Measurements from ENCODE around the gene OR1J1. TPM values are rescaled to one million over a fixed set of nuclear protein-coding genes. Genes with fewer than 3 reads are reported as not detected.

The OR1J1 gene, protein sequence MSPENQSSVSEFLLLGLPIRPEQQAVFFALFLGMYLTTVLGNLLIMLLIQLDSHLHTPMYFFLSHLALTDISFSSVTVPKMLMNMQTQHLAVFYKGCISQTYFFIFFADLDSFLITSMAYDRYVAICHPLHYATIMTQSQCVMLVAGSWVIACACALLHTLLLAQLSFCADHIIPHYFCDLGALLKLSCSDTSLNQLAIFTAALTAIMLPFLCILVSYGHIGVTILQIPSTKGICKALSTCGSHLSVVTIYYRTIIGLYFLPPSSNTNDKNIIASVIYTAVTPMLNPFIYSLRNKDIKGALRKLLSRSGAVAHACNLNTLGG
- not detected for total RNA-seq
- long read RNA-seq = 0 reads

DNA sequence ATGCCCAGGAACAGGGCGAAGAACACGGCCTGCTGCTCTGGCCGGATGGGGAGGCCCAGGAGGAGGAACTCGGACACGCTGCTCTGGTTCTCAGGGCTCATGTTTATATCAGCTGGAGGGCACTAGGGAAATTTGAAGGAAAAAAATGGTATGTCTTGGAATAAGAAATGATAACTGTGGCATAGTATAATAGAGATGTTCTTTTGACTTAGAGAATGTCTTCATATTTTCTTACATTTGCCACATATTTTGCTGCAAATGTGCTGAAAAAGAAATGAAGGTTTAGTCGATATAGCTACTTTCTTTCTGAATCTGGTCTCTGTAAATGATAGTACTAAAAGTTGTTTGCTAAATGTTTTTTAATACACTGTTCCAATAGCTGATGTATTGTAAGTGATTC lies at the start of gene OR1J1:
Gene OR1J1, minus strand, starts transcription at position 101 of the 400 bp plus-strand sequence. Its CDS starts 0 bp downstream, at position 101.
- no peak for DNase-seq (ENCODE audit: low spot score)
- intact Hi-C loops (cut with DNase I) = no loop called here

DNA sequence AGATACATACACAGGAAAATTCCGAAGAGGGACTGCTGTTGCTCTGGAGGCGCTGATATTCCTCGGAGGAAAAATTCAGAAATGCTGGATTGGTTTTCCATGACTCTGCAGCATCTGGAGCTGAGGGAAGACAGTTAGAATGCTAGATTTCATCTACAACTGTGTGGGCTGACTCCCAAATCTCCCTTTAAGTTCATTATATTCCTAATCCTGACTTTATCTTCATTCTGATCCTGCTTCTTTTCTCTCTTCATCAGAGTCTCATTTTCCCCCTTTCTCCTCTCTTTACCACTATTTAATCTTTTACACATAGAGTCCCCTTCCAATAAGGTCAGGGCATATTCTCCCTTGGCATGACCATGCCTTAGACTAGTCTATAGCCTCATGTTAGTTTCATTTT lies 49.5 kb upstream of the OR1J1 start, which contains the start of gene OR1N1:
Gene OR1N1, minus strand, starts transcription at position 101 of the 400 bp plus-strand sequence. Its CDS starts 0 bp downstream, at position 101.
- DNase-seq (ENCODE audit: low spot score) = no peak

DNA sequence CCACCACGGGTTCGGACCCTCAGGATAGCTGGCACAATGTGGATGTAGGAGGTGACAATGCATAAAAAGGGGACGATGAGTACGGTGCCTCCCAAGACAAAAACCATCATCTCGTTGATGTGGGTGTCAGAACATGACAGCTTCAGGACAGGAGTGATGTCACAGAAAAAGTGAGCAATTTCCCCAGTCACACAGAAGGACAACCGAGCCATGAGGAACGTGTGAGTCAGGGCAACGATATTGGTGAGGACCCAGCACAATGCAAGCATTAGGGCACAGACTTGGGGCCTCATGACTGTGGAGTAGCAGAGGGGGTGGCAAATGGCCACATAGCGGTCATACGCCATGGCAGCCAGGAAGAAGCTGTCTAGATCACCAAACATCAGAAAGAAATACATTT lies 48.9 kb upstream of the OR1J1 start:
- DNase-seq (ENCODE audit: low spot score) = no peak
- intact Hi-C loops (cut with DNase I) = no loop called here

More for the DNA sequence above, 49.5 kb upstream of the OR1J1 start, which contains the start of gene OR1N1:
- intact Hi-C loops (cut with DNase I) = no loop called here

DNA sequence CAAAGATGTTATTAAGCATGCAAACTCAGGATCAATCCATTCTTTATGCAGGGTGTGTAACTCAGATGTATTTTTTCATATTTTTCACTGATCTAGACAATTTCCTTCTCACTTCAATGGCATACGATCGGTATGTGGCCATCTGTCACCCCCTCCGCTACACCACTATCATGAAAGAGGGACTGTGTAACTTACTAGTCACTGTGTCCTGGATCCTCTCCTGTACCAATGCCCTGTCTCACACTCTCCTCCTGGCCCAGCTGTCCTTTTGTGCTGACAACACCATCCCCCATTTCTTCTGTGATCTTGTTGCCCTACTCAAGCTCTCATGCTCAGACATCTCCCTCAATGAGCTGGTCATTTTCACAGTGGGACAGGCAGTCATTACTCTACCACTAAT lies 41.6 kb upstream of the OR1J1 start:
- intact Hi-C loops (cut with DNase I) = no loop called here
- no peak for DNase-seq (ENCODE audit: low spot score)

DNA sequence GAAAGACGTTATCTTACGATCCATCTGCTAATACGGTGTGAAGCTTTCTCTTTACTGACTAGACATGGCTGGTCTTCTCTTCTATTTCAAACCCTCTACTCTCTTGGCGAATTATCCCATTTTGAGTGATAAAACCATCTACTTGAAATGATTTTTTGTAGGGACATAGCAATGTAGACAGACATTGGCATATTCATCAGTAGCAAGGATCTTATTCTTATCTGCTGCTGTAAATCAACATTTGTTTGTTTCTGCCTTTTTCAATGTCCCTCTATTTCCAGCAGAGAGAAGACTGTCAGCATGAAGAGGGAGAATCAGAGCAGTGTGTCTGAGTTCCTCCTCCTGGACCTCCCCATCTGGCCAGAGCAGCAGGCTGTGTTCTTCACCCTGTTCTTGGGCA lies 41.1 kb upstream of the OR1J1 start, which contains the start of gene OR1J4:
Gene OR1J4, plus strand, starts transcription at position 301 of the 400 bp plus-strand sequence. Its CDS starts 0 bp downstream, at position 301.
- intact Hi-C loops (cut with DNase I) = no loop called here

DNA sequence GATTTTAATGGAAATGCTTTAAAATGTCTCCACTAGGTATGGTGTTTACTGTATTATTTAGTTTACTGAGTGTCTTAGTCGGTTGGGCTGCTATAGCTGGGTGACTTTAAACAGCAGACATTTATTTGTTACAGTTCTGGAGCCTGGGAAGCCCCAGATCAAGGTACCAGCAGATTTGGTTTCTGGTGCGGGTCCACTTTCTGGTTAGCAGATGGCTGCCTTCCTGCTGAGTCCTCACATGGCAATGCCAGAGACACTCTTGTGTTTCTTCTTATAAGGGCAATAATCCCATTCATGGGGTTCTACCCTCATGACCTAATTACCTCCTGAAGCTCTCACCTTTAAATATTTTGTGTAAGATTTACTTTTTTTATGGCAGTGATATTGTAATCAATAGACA lies 40.5 kb upstream of the OR1J1 start:
- DNase-seq (ENCODE audit: low spot score) = no peak
- intact Hi-C loops (cut with DNase I) = no loop called here

More for the DNA sequence above, 41.1 kb upstream of the OR1J1 start, which contains the start of gene OR1J4:
- DNase-seq (ENCODE audit: low spot score) = no peak

DNA sequence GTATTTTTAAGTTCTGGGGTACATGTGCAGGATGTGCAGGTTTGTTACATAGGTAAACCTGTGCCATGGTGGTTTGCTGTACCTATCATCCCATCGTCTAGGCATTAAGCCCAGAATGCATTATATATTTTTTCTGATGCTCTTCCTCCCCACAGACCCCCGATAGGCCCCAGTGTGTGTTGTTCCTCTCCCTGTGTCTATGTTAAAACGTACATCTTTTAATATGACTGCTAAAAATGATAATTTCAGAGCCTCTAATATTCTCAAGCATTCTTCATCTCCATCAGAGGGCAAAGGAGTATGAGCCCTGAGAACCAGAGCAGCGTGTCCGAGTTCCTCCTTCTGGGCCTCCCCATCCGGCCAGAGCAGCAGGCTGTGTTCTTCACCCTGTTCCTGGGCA lies 32.8 kb upstream of the OR1J1 start, which contains the start of gene OR1J2:
Gene OR1J2, plus strand, starts transcription at position 301 of the 400 bp plus-strand sequence. Its CDS starts 0 bp downstream, at position 301.
- no peak for DNase-seq (ENCODE audit: low spot score)
- intact Hi-C loops (cut with DNase I) = no loop called here

DNA sequence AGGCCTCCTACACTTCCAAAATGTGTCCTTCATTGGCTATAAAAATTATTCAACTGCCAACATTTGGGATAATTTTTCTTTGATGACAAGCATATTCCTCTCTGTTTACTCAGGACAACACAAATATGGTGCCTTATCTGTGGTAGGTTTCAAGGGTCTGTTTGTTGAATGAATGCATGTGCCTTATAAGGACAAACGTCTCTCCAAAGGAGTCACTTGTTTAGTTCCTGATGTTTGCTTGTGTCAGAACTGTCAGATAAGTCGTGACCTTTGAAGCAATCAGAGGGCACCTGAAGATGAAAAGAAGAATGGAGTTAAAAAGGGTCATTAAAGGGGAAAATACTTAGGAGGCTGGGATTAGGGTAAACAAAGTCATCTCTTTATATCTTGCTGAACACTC lies 29.2 kb upstream of the OR1J1 start:
- intact Hi-C loops (cut with DNase I) = no loop called here
- no peak for DNase-seq (ENCODE audit: low spot score)

DNA sequence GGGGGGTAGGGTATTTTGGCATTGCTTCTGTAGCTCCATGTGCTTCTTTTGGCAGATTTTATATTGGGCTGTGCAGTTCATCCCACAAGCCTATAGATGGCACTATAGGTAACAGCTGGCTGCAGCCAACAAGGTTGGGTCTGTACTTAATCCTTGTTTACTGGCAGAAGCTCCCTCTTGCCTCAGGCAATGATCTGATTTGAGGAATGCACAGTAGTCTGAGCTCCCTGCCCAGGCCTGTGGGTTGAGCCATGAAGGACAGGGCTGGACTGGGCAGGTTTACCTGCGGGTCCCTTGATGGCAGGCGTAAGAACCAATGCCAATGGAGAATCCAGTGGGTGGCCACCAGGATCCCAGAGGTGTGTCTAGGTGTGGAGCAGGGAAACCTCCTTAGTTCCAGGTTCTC lies 21.2 kb upstream of the OR1J1 start:
- intact Hi-C loops (cut with DNase I) = no loop called here
- DNase-seq (ENCODE audit: low spot score) = no peak

DNA sequence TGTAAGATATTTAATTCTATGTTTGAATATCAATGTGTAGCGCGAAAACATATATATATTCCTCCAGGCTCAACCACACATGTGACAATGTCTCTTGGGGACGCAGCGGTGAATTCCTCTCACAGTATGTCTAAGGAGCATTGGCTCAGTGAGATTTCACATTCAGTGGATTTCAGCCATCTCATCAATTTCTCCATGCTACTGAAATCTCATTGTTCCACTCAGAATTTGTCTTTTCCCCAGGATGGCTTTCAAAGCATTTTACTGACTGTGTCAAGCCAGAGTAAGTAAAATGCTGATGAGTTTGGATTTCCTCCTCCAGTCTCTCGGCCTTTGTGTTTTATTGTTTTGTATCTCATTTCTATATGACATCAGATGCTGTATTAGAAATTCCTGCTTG lies 1.3 kb upstream of the OR1J1 start:
- DNase-seq (ENCODE audit: low spot score) = no peak
- intact Hi-C loops (cut with DNase I) = no loop called here

DNA sequence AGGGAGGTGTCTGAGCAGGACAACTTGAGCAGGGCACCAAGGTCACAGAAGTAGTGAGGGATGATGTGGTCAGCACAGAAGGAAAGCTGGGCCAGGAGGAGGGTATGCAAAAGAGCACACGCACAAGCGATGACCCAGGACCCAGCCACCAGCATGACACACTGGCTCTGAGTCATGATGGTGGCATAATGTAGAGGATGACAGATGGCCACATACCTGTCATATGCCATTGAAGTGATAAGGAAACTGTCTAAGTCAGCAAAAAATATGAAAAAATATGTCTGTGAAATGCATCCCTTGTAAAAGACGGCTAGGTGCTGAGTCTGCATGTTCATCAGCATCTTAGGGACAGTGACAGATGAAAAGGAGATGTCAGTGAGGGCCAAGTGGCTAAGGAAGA lies 380 bp downstream of the OR1J1 start:
- intact Hi-C loops (cut with DNase I) = no loop called here
- DNase-seq (ENCODE audit: low spot score) = no peak

DNA sequence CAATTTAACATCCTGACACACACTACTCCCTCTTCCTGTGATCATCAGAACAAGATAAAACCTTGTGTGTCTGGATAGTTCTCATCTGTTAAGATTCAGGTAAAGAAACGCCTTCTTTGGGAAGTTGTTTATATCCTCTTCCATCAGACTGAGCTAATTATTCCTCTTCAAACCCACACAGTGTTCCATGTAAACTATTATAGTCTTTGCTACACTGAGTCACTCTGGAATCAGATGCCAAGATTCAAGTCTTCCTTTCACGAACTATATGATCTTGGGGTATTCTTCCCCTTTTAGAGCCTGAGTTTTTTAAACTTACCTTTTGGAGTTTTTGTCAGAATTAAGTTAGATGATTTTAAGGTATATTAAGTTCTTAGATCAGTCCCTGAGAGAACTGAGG lies 2.0 kb downstream of the OR1J1 start:
- intact Hi-C loops (cut with DNase I) = no loop called here
- DNase-seq (ENCODE audit: low spot score) = no peak

DNA sequence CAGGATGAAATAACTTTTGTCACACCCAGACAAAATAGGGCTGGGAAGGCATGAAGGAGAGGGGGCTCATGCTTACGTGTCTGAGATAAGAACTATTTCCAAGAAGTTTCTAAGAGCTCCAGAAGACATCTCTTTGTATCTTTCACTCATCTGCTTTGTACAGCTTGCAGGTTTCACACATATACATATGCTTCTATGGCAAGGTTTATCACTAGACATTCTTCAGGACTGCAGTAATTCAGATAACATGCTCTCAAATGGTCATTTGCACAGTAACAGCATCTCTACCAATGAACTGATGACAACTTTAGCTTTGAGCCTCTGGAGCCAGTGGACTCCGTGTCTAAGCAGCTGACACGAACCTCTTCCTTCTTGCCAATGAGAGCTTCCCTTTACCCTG lies 3.2 kb downstream of the OR1J1 start:
- intact Hi-C loops (cut with DNase I) = no loop called here

DNA sequence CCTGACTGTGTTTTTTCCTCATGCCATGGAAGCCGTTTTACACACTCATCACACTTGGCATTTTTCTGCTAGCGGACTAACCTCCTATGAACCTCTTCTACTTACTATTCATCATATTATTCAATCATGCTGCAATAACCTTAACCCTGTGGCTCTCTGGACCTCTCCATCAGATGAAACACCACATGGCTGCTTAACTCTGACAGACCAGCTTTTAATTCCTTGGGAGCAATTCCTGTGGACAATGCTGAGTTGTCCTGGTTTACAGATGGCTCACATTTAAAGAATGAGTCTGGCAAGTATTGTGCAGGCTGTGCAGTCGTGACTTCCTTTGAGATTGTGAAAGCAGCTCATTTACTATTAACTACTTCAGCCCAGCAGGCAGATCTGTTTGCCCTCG lies 9.0 kb downstream of the OR1J1 start:
- DNase-seq (ENCODE audit: low spot score) = no peak
- intact Hi-C loops (cut with DNase I) = no loop called here

More for the DNA sequence above, 3.2 kb downstream of the OR1J1 start:
- no peak for DNase-seq (ENCODE audit: low spot score)

DNA sequence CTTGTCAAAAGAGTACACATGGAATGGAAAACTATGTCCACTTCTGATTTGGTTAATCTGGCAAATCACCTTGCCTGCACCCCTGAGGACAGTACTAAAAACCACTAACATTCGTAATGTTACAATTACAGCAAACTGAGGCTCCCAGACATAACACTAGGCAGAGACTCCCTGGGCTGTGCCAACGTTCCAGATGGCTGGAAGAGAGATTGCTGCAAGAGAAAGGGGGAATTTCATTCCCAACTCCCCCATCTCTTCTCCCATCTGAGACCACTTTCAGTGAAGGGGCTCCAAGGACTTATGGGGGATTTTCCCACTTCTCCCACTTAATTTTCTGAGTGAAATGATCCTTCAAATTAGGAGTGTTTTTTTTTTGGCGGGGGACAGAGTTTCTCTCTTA lies 11.3 kb downstream of the OR1J1 start:
- intact Hi-C loops (cut with DNase I) = no loop called here
- DNase-seq (ENCODE audit: low spot score) = no peak

DNA sequence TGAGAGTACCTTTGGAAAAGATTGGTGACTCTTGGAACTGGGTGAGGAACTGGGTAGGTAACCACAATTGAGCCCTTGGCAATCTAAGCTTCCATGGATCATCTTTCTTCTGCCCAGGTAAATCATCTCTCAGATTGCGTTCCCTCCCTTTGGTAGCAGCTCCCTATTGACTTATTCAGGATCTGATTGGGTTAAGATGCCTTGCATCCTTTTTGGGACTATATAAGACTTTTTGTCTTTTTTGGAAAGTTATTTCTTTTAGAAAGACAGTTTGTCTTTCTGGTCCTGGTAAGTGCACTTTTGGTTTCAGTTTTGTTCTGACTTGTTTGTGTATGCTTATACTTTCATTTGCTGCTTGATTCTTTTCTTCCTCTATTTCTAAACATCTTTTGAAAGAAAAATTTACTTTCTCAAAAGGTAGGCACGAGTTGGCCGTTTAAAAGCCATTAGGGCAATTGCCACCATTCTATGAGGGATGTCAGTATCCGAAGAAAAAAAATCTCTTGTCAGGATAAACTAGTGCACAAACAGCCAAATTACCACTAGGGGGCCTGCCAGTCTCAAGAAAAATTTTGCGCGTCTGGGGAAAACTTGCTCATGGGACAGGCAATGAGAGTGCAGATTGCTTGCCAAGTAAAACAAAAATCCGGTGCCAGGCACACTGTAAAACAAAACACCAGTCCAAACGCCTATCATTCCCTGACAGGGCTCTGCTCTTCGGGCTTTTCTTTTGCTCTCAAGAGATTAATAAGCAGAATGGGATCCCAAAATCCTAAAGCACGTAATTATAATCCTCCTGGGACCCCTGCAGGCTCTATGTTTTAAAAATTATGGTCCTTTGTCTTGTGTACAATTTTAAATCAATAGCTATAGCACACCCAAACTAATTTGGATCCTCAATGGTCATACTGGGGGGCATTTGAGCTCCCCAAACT lies 12.8 kb downstream of the OR1J1 start:
- intact Hi-C loops (cut with DNase I) = loop anchor here (1.0 kb wide), 1 partner anchor 345 kb away; no protein-coding TSS in a partner anchor
- peak; percentile 77 for DNase-seq (ENCODE audit: low spot score)

DNA sequence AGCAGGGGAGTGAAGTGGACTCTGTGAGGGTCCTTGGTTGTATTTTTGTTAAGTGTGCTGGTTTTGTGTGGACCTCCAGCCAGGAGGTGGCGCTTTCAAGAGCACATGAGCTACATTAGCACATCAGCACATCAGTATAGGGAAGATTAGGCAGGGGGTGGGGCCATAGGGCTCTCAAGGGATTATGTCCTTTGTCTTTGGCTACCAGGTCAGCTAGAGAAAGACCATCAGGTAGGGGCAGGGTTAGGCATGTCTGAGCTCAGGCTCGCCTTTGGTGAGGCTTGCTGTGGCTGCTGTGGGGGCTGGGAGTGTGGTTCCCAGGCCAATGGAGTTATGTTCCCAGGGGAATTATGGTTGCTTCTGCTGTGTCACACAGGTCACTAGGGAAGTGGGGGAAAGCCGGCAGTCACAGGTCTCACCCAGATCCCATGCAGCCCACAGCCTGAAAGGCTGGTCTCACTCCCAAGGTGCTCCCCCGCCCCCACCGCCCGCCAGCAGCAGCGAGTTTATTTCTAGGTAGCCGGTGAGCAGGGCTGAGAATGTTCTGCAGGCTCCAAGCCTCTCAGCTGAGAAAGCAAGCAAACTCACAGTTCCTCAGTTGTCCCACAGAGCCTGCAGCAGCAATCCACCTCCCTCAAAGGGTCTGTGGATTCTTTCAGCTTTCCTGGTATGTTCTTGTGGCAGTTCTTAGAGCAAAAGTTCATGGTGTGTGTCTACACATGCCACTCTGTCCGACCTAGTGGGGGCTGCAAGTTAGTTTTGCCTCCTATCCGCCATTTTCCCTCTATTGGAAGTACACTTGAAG lies 13.7 kb downstream of the OR1J1 start:
- intact Hi-C loops (cut with DNase I) = no loop called here
- no peak for DNase-seq (ENCODE audit: low spot score)

DNA sequence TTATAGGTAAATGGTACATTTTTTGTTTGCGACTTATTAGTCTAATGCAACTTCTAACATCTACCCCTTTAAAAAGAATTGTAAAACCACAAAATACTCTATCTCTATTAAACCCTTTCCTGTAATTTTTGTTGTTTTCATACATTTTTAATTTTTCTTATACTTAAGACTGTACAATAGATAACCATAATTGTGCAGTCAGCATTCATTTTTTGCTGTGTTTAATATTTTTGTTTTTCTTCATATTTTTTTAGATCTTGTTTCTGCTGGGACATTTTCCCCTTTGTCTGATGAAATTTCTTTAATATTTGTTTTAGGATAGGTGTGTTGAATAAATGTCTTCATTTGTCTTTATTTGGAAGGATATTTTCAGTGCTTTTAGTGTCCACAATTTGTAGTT lies 19.9 kb downstream of the OR1J1 start:
- no peak for DNase-seq (ENCODE audit: low spot score)
- intact Hi-C loops (cut with DNase I) = no loop called here

DNA sequence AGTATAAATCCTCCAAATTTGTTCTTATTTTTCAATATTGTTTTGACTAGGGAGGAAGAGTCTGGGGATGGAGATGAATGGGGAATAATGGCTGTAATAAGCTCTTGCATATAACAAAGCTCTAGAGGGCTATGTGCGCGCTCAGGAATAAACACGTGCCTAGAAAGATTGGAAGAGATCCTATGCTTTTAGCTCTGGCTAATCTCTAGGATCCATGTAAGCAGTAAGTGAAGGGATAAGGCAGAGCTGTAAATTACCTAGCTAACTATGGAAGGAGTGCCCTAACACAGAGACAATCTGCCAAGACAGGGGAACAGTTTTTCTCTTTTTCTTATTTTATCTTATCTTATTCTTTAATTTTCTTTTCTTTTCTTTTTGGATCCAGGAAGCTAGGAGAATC lies 21.6 kb downstream of the OR1J1 start:
- intact Hi-C loops (cut with DNase I) = no loop called here
- no peak for DNase-seq (ENCODE audit: low spot score)
